Epithelial cell of prostate (primary cell): Measurements from ENCODE around the gene TALDO1.
A peak's percentile ranks its signal among the peaks of the same experiment; 100 is the strongest.
"Not testable (repeated sequence)": the region's sequence is repeated elsewhere in the genome, so short reads cannot be mapped to it uniquely, and the experiment has no call there.

ENCODE experiments used
- DNase-seq: peaks from one replicate; pipeline ENCODE4 v3.0.0-alpha.2; 2011; ENCODE audit warnings: low read depth, low spot score
- H3K27ac ChIP-seq: fragments of 450-650 bp; 2 replicates; pipeline ENCODE4 v1.5.1; 2017; ENCODE audit warnings: mild to moderate bottlenecking

TALDO1 gene

DNA sequence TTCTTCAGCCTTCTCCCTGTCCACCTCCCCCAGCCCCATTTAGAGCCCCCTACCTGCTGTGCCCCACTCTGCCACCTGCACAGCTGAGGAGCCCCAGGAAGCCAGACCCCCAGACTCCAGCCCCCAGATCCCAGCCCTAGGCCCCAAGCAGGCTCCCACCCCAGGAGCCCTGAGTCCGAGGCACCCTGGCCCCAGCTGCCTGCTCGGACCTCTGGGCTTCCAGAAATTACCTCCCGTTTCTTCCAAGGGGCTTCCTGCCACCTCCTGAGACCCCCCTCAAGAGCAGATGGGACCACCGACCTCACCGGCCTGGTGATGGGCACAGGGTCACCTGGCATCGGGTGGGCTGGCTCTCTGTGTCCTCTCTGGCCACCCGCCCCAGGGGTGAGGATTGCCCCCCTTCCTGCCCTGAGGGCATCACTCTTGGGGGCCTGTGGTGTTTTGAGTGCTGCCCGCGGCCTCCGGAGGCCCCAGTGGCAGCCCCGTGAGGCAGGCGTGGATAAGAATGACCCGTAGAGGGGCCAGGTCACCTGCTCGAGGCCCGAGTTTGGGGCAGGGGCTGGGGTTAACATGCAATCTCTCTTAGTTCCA, 18.3 kb upstream of the TALDO1 start:
- peak overlapping the region; percentile 82 for H3K27ac ChIP-seq
- DNase-seq, result no peak

DNA sequence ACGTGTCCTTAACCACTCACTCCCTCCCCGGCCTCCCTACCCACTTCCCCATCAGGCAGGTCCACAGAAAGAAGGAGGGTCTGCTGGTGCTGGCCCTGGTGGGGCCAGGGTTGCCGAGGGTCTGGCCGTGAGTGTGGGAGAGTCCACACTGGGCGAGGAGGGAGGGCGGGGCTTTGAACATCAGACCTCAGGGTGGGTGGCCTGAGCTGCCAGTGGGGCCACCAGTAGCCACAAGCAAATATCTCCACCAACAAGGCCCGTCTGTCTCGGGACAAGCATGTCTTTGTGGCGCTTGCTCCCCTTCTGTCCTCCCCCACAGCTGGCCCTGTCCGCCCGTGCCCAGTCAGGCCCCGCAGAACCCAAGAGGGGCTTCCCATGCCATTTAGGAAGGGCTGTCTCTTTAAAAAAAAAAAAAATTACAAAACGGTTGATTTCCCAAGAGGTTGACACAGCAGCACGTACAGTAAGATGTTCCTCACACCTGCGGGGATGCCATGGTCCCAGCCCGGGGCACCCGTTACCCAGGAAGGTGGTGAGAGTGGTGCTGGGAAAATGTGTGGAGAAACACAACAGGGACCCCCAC, 17.7 kb upstream of the TALDO1 start:
- no peak overlapping the region for H3K27ac ChIP-seq
- no peak for DNase-seq

DNA sequence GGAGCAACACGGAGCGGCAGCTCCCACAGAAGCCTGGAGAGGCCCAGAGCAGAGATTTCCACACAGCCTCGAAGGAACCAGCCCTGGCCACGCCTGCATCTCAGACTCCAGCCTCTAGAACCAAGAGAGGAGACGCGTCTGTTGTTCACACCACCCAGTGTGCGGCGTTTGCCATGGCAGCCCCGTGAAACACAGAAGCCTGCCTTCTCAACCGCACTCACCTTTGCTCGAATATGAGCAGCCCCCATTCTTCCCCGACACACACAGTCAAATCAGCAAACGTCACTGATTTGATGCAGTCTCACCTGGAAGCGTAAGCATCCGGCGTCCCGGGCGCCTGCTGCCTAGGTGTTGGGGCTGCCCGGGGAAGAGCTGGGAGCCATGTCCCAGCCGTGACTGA, 14.2 kb upstream of the TALDO1 start:
- no peak overlapping the region for H3K27ac ChIP-seq
- DNase-seq, result no peak

DNA sequence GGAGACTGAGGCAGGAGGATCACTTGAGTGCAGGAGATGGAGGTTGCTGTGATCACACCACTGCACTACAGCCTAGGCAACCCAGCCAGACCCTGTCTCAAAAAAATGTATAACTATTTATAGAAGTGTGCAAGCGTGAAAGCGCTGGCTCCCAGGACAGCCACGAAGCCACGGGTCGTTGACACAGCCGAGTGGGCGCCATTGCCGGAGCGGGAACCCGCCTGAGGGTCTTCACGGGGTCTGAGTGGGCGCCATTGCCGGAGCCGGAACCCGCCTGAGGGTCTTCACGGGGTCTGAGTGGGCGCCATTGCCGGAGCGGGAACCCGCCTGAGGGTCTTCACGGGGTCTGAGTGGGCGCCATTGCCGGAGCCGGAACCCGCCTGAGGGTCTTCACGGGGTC, 12.7 kb upstream of the TALDO1 start:
- DNase-seq, H3K27ac ChIP-seq: not testable (repeated sequence)

DNA sequence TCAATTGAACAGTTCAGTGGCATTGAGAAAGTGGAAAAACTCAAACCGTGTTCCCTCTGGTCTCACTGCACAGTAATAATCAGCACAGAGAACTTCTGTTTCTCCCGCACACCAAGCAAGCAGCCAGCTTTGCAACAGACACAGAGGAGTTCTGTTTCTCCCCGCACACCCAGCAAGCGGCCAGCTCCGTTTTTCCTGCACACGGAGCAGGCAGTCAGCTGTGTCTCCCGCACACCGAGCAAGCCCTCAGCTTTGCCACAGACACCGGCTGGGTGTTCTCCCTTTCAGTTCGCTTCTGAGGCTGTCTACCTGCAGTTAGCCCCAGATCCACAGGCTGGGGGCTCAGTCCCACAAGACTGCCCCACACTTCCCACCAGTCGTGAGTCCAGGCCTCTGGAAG, 9.9 kb upstream of the TALDO1 start:
- H3K27ac ChIP-seq, result no peak overlapping the region

DNA sequence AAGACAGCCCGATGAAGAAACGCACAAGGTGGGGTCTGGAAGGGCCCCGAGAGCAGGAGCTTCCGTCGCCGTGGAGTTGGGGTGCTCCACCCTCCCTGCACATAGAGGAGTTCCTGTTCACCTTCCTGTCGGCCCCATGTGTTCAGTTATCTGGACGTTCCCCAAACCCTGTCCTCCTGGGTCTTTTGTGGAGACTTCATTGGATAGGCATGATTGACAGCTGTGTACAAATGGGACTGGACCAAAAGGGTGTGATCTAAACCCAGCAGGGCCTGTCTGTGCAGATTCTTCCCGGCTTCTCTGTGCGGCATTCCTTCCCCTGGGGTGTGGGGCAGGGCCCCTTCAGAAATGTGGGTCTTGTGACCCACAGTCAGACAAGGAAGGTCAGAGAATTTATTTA, 9.4 kb upstream of the TALDO1 start:
- H3K27ac ChIP-seq, result peak overlapping the region; percentile 45
- not testable (repeated sequence) for DNase-seq

More for the DNA sequence above, 9.9 kb upstream of the TALDO1 start:
- DNase-seq, result no peak

DNA sequence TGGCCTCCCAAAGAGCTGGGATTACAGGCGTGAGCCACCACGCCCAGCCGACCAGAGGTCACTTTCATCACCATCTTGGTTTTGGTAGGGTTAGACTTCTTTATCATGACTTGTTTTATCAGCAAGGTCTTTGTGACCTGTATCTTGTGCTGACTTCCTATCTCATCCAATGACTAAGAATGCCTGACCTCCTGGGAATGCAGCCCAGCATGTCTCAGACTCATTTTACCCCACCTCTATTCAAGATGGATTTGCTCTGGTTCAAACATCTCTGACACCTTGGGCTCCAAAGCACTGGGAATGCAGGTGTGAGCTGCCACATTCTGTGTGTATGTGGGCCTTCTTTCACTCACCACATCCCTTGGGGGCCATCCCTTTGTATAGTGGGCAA, 5.1 kb upstream of the TALDO1 start:
- no peak for DNase-seq

DNA sequence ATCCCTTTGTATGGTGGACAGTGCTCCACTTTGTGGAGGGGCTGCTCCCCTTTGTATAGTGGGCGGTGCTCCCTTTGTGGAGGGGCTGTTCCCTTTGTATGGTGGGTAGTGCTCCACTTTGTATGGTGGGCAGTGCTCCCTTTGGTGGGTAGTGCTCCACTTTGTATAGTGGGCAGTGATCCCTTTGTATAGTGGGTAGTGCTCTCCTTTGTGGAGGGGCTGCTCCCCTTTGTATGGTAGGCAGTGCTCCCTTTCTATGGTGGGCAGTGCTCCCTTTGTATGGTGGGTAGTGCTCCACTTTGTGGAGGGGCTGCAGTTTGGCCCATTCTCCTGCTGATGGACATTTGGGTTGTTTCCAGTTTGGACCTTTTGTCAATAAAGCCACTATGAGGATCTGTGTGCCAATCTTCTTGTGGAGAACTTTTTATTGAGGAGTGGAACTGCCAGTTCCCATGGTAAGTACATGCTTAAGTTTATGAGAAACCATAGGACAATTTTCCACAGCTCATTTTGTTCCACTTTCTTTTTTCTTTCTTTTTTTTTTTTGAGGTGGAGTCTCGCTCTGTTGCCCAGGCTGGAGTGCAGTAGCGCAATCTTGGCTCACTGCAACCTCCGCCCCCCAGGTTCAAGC, 4.6 kb upstream of the TALDO1 start:
- no peak overlapping the region for H3K27ac ChIP-seq
- no peak for DNase-seq

More for the DNA sequence above, 5.1 kb upstream of the TALDO1 start:
- no peak overlapping the region for H3K27ac ChIP-seq

DNA sequence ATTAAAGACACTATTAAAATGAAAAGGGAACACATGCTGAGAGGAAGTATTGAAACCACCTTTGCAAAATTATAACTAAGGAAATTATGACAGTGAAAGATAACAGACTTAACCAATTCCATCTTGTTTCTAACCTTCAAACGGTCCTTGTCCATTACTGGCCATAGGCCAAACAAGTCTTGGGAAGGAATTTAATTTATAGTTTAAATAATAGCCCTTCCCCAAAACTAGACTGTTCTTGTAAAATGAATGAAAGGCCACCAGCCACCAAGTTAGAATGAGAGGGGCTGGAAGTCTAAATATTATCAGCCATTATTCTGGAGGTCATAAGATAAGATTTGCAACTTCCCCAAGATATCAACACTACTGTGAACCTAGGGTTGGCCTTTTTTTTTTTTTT, 1.8 kb upstream of the TALDO1 start:
- DNase-seq, result no peak
- H3K27ac ChIP-seq, result no peak overlapping the region

DNA sequence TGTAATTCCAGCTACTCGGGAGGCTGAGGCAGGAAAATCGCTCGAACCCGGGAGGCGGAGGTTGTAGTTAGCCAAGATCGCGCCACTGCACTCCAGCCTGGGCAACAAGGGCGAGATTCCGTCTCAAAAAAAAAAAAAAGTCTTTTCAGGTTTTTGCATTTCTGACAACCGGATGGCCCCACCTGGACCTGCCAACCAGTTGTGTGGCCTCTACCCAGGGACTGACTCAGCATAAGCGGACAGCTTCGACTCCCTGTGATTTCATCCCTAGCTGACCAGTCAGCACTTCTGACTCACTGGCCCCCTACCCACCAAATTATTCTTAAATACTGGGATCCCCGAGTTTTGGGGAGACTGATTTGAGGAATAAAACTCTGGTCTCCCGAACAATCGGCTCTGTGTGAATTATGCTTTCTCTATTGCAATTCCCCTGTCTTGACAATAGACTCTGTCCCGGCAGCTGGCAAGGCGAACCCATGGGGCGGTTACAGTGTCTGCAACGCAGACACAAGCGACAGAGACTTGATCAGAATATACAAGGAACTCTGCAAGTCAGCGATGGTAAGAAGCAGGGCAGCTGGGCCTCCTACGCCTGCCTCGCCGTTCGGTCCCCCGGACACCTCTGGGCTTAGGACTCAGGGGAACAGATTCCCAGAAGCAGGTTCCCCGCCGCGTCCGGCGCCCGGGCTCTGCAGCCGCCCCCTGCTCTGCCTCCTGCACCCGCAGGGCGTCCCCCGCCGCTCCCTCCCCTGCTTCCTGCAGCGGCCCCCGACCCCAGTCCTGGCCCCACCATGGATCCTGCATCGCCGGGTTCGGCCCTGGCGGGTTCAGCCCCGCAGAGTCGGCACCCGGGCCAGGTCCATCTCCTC, 741 bp upstream of the TALDO1 start:
- DNase-seq, result no peak
- peak overlapping the region; percentile 73 for H3K27ac ChIP-seq

DNA sequence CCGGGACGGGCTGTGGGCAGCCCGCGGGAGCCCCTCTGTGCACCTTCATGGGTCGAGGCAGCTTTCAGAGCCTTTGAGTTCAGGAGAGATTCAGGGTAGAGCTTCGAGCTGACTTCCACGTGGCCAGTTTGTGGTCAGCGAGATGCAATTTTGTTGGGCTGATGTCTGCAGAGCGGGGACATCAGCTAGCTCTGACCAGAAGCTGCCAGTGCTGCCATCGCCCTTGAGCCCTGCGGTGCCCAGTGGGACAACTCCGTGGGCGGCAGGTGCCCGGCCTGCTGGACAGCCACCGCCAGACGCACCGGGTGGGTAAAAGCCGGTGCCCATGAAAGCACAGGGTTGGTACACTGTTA, 719 bp downstream of the TALDO1 start:
- no peak for DNase-seq
- H3K27ac ChIP-seq, result peak overlapping the region; percentile 73

DNA sequence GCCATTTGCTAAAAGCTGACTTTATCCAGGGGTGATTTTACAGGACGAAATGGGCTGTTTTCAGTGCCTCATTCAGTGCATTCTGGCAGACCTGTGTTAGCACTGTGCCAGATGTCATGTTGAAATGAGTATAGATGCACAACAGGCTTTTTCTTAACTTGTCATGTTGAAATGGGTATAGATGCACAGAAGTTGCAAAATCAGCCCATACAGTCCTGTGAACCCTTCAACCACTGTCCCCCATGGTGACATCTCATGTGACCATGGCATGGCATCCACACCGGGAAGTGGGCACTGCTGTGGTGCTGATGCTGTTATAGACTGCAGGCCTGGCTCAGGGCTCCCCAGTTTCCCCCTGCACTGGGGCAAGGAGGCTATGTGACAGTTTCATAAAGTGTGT, 2.5 kb downstream of the TALDO1 start:
- DNase-seq, result no peak
- no peak overlapping the region for H3K27ac ChIP-seq

DNA sequence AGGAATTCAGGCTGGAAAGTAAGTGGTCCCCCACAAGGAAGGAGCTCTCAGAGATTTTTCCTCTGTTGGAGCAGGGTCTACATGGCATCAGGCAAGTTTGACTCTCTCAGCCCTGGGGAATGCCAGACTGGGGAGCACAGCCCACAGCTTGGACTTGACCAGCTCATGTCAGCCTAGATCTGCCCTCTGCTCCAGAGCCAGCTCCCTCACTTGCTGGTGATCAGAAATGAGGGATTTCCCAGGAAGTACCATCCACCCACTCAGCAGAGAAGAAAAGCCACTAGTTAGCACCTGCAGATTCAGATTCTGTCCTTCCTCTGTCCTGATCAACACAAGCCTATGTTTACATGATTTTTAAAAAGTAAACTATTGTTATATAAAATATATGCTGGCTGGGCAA, 13.0 kb downstream of the TALDO1 start:
- no peak for DNase-seq
- H3K27ac ChIP-seq, result peak overlapping the region; percentile 9

DNA sequence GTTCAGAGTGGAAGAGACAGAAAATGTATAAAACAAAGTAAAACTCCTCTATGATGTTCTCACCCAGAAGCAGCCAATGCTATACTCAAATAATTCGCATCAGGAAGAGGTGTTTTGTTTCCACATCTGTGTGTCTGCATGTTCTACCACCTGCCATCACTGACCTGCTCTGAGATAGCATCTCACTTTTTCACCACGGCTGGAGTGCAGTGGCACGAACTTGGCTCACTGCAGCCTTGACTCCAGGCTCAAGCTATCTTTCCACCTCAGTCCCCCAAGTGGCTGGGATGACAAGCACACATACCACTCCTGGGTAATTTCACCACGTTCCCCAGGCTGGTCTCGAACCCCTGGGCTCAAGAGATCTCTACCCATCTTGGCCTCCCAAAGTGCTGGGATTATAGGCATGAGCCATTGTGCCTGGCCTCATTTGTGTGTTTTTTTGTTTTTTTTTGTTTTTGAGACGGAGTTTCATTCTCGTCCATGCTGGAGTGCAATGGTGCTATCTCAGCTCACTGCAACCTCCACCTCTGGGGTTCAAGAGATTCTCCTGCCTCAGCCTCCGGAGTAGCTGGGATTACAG, 14.4 kb downstream of the TALDO1 start:
- DNase-seq, result no peak
- peak overlapping the region; percentile 91 for H3K27ac ChIP-seq

DNA sequence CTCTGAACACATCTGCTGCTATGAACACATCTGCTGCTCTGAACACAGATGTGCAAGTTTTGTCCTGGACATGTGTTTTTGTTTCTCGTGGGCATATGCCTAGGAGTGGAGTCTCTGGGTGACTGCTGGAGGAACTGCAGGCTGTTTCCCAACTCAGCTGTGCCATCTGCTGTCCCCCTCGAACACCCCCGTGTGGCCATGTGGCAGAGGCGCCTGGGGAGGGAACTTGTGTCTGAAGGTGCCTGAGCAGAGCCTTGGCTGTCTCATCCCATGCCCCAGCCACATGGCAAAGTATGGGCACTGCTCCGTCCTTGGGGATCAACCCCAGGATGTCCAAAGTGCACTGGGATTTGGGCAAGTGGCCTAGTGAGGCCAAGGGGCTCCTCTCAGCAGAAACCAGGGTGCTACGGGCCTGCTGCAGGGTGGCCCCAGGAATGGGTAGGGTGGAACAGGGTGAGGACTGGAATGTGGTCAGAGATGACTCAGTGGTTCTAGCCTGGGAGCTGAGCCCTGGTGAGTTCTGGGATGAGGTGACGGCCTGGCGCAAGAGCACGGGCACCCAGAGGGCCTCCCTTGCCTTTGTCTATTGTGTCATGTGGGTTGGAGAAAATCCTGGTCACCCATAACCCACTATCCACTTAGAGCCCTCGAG, 15.3 kb downstream of the TALDO1 start:
- DNase-seq, result peak; percentile 49
- peak overlapping the region; percentile 91 for H3K27ac ChIP-seq

DNA sequence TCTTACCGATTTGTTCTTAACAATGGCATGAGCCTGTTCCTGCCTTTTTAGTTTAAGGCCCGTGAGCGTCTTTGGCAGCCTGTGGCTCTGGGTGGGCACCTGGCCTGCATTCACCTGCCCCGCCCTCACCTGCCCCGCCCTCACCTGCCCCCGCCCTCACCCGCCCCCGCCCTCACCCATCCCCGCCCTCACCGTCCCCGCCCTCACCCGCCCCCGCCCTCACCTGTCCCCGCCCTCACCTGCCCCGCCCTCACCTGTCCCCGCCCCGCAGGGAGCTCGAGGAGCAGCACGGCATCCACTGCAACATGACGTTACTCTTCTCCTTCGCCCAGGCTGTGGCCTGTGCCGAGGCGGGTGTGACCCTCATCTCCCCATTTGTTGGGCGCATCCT, 15.8 kb downstream of the TALDO1 start:
- peak overlapping the region; percentile 91 for H3K27ac ChIP-seq

DNA sequence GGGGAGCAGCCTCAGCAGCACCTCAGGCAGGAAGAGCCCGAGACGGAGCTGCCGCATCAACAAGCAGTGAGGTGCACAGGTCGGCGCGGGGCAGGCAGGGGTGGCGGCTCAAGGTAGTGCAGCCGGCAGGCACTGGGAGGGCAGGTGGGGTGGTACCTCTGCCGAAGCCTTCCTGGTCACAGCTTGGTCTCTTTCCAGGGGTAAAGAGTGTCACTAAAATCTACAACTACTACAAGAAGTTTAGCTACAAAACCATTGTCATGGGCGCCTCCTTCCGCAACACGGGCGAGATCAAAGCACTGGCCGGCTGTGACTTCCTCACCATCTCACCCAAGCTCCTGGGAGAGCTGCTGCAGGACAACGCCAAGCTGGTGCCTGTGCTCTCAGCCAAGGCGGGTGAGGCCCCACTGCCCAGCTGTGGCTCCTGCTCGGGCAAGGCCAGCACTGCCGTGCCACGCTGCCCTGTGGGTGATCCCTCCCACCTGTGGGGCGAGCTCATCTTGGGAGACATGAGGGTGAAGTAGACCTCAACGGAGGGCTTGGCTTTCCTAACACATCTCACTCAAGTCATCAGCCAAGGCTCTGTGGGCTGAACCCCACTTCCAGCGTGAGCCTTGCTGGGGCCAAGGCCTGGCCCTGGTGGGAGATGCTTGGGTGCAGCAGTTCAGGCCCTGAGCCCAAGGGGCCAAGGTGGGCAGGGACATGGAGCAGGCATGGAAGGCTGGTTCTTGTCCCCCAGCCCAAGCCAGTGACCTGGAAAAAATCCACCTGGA, 16.5 kb downstream of the TALDO1 start:
- DNase-seq, result no peak
- peak overlapping the region; percentile 91 for H3K27ac ChIP-seq

More for the DNA sequence above, 15.8 kb downstream of the TALDO1 start:
- no peak for DNase-seq

DNA sequence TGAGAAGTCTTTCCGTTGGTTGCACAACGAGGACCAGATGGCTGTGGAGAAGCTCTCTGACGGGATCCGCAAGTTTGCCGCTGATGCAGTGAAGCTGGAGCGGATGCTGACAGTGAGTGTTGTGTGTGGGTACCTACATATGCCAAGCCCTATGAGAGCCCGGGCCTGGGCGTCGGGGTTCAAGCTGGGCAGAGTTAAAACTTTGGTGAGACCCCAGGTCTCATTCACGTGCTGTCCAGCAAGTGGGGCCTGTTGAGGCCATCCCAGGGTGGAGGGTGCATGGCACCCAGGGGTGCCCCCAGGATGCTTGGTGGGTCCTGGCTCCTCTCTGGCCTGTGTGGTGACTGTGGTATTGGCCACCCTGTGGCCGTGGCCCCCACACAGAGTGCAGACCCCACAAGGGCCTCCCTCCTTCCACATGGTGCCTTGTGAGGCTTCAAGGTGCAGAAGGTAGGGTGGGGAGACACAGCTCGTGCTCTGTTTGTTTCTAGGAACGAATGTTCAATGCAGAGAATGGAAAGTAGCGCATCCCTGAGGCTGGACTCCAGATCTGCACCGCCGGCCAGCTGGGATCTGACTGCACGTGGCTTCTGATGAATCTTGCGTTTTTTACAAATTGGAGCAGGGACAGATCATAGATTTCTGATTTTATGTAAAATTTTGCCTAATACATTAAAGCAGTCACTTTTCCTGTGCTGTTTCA, 17.2 kb downstream of the TALDO1 start:
- peak overlapping the region; percentile 91 for H3K27ac ChIP-seq
- no peak for DNase-seq
